Measurements from ENCODE around the gene HCFC2.
"Not testable (repeated sequence)": the region's sequence is repeated elsewhere in the genome, so short reads cannot be mapped to it uniquely, and the experiment has no call there.

HCFC2 gene

DNA sequence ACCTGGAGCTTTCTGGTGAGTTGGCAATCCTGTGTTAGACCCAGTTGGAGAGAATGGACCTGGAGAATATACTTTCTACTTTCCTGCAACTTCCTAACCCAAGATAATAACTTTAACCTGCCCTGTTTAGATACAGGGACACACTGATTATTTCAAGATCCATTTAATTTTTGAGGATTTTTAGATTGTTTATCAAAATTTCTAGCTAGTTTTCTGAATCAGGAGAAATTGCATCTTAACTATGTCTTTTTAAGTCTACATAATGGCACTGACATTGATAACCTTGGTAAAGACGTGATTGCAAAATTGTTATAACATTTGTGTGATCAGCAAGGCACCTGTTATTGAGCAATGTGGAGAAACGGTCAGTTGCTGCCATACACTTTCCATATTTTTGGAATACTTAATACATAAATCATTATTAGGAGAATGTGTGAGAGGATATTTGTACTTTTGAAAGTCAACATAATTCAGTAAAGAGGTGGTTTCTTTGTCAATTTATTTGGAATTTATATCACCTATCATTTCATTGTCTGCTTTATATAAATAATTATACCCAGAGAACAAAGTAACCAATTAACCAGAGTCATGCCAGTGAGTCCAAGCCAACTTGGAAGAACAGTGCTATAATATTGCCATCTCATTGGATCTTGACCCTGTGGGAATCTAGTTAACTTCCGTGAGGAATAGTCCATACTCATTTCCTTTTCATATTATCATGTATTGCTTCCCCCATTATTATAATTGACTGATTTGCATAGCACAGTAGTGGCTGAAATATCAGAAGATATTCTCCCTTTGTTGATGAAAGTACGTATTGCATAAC is 45.3 kb downstream of the HCFC2 start:
- in situ Hi-C loops (cut with HindIII; ENCODE audit: low sequenced_read_pairs), result no loop called here

DNA sequence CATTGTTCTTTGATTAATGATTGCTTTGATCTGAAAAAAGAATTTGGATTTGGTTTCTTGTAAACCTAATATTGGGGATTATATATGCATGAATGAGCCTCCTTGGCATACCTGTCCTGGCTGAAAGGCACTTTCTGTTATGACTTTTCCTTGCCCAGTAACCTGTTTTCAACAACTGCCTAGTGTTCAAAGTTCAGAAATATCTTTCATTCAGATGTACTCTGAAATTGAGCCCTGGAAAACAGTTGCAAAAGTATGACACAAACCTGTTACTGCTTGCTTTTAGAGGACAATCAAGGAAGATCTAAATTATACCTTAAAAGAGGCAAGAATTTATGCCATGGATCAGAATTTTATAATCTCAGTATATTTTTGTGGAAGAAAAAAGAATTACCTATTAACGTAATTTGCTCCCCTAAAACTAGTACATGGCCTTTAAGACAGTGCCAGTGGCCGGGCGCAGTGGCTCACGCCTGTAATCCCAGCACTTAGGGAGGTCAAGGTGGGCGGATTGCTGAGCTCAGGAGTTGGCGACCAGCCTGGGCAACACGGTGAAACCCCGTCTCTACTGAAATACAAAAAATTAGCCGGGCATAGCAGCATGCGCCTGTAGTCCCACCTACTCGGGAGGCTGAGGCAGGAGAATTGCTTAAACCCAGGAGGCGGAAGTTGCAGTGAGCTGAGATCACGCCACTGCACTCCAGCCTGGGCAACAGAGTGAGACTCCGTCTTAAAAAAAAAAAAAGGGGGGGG is 50.7 kb downstream of the HCFC2 start:
- in situ Hi-C loops (cut with HindIII; ENCODE audit: low sequenced_read_pairs), result not testable (repeated sequence)

DNA sequence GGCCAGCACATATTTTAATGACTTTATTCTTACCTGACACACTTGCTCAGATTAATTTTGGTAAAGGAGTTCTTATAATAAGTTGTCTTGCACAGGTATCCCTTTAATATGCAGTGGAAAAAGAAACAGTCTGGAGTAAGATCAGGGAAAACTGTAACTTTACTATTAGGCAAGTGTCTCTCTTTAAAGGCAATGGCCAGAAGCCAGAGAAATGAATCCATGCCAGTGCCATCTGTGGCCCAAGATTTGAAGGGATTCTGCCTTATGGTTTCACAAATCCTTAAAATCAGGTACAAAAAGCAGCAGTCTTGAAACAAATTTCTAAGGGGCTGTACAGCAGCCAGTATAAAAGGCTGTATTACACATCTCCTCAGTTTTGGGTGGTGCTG is 51.2 kb downstream of the HCFC2 start:
- in situ Hi-C loops (cut with HindIII; ENCODE audit: low sequenced_read_pairs), result no loop called here

DNA sequence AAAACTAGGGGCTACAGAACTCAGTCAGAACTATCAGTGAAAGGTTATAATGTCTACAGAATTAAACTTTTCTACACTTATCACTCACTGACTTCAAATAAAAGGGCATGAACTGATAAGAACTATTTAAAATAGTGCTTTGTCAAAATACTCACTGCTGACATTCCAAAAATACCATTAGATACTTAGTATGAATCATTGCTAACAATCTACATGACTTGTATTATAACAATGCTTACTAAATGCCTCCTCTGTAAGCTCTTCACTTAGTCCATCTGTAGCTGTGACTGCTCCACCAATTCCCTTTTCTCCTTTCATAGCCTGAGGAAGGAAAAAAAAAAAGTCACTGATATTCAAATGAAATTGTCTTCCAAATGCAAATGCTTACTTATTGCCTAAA is 56.7 kb downstream of the HCFC2 start:
- in situ Hi-C loops (cut with HindIII; ENCODE audit: low sequenced_read_pairs), result no loop called here

DNA sequence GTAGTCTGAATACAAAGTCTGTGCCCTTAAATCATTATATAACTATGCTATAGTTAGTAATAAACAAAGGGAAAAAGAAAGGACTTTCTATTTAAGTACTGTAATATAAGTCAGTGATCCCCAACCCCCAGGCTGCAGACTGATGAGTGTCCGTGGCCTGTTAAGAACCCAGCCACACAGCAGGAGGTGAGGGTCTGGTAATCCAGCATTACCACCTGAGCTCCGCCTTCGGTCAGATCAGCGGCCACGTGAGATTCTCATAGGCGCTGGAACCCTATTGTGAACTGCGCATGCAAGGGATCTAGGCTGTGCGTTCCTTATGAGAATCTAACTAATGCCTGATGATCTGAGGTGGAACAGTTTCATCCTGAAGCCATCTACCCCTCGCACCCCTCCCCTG is 58.0 kb downstream of the HCFC2 start:
- in situ Hi-C loops (cut with HindIII; ENCODE audit: low sequenced_read_pairs), result no loop called here

DNA sequence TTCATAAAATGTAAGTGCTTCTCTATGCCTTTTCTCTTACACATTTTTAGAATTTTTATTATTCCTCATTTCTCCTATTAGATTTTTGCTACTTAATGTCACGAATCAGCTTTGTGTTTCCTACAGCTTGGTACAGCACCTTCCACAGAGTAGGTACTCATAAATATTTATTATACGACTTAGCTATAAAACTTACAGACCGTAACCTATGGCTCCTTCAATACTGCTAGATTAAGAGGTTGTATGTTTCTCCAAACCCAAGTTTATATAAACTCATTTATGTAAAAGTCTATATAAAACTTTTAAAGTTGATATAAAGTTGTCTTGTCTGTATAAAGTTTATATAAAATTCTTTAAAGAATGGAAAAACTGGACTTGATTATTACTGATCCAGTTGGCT is 62.2 kb downstream of the HCFC2 start:
- in situ Hi-C loops (cut with HindIII; ENCODE audit: low sequenced_read_pairs), result no loop called here

DNA sequence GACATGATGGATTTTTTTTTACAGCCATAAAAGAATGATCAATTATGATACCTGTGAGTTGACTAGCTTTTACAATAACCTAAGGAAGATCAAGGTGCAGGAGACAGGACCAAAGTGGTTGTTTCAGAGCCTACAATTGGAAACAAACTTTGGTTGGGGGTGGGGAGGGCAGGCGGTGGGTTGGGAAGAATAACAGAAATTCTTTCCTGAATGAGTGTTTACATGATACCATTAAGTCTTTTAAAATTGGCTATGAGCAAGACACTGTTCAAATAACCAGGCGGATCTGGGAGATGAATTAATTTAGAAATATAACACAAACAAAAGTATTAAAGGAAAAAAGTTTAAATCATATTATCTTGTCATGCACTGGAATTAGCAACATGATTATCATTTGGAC is 66.4 kb downstream of the HCFC2 start:
- in situ Hi-C loops (cut with HindIII; ENCODE audit: low sequenced_read_pairs), result no loop called here

DNA sequence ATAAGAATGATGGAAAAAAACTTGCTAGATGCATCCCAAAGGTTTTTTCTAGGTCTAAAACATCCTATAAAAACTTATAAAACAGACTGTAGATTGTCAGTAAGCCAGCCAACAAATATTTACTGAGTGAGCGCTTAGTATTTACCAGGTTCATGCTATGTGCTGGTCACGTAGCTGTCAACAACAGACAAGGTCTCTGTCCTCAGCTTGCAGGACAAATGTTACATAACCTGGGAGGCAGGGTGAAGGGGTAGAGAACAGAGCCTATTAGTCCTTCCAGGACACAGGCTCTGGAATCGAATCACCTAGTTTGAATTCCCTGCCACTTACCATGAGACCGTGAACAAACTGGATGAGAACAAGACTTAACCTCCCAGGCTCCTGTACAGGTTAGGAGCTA is 67.3 kb downstream of the HCFC2 start:
- in situ Hi-C loops (cut with HindIII; ENCODE audit: low sequenced_read_pairs), result no loop called here

DNA sequence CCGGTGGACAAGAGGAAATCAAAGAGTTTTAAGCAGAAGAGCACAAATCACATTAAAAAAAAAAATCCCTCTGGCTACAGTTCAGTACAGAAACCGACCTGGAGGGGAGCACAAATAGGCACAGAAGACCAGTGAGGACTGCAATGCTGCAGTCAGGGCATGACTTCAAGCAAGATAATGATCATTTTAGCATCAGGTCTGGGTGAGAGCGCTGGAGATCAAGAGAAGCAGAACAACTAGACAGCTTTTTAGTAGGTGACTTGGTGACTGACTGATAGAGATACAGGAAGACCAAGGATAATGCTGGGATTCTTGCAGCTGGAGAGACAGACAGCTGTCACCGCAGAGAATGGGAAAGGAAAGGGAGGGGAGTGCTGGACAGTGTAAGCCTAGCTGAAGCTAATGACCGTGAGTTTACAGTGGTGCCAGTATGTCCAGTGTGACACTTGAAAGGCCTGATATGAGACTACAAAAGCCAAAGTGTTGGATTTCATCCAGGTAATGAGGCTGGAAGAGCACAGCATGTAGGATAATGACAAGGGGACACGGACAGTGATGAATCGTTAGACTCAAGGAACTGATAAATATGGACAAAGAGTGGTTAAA is 68.1 kb downstream of the HCFC2 start:
- in situ Hi-C loops (cut with HindIII; ENCODE audit: low sequenced_read_pairs), result no loop called here

DNA sequence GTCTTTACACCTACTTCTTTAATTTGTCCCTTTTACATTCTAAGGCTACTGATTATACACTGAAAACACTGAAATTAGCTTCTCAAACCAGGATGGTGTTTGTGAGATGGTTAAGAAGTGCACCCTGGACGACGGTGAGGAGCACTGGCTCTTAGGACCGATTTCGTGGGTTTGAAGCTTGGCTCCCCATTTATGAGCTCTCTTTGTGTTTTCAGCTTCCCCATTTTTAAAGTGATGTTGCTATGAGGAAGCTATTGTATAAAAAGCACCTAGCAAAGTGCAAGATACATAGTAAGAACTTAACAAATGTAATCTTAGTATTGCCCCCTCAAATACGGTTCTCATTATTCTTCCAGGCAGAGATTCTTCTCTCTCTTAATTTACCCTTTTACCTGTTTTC is 69.0 kb downstream of the HCFC2 start:
- in situ Hi-C loops (cut with HindIII; ENCODE audit: low sequenced_read_pairs), result no loop called here

DNA sequence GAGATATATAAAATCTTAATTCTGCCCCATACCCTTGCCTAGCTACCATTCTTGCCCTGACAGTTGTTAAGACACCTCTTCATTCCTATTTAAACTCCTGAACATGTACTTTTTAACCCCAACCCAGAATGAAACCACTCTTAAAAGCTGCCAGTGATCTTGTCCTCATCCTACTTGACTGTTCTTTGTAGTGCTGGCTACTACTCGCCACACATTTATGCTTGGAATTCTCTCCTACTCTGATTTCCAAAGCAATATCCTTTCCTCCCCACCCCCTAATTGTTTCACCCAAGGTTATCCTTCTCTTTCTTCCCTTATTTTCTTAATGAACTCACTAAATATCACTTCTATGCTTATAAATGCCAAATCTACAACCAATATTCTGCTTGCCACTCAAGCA is 69.5 kb downstream of the HCFC2 start:
- in situ Hi-C loops (cut with HindIII; ENCODE audit: low sequenced_read_pairs), result no loop called here

DNA sequence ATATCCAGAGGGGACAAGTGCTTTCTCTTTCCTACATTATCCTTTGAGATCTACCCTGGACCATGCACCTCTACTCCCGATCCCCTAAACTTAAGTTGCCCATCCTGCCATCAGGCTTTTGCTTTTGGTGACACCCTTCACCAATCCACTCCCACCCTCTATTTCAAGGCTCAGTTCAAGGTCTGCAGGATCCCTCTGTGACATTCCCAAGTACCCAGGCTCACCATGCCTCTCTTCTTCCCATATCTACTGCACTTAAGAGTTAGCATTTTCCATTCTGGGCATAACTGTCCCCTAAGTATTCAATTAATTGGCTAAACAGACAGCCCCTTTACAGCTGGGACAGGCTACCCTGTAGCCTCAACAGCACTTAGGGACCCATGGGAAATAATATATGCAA is 70.6 kb downstream of the HCFC2 start:
- in situ Hi-C loops (cut with HindIII; ENCODE audit: low sequenced_read_pairs), result no loop called here

DNA sequence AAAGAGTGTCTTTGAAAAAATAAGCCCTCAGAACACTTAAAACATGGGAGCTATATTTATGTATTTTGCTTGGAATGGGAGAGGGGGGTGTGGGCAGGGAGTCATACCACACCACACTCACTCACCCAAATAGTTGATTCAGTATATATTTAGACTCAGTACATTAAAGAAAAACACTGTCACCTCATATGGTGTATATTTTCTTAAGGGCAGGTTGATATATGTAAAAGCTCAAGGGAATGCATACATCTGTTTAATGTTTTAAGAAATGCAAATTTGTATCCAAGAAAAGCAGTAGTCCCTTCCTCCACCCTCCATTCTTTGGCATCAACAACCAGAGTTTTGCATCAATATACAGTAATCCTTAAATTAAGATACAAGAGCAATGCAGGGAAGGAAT is 72.2 kb downstream of the HCFC2 start:
- in situ Hi-C loops (cut with HindIII; ENCODE audit: low sequenced_read_pairs), result no loop called here

DNA sequence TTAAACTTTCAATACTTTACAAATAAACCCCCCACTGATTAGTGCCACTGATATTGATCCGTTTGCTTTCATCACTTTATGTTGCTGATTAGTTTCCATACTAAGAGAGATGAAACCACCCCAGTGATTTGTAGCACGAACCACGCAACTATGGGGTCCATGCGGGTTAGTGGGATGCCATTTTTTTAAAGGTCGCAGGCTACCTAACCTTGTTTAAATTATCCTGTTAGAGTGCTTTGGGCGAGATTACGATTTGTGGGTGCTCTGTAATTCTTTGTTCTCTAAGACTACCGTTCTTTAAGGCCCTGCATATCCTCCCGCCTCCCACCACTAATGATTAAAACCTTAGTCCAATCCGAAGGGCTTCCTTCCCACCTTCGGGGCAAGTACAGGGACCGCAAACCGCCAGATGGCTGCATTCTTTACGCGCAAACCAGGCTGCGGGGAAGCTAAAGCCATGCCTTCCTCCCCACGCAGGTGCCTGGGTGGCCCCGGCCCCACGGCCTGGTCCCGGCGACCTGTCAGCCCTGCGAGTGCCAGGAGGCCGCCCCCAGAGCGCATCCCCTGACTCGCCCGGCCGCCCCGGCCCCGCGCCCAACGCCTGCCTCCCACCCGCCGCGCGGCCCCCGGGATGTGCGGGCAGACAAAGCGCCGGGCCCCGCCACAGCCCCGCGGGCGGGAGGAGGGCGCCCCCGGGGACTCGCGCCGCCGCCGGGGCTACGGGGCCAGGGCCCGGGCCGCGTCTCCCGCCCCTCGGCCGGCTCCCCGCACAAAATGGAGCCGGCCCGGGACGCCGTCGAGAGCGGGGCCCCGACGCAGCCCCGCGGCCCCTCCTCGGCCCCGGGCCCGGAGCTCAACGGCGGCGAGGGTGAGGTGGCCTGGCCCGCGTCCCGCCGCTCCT is 72.9 kb downstream of the HCFC2 start:
- in situ Hi-C loops (cut with HindIII; ENCODE audit: low sequenced_read_pairs), result no loop called here

DNA sequence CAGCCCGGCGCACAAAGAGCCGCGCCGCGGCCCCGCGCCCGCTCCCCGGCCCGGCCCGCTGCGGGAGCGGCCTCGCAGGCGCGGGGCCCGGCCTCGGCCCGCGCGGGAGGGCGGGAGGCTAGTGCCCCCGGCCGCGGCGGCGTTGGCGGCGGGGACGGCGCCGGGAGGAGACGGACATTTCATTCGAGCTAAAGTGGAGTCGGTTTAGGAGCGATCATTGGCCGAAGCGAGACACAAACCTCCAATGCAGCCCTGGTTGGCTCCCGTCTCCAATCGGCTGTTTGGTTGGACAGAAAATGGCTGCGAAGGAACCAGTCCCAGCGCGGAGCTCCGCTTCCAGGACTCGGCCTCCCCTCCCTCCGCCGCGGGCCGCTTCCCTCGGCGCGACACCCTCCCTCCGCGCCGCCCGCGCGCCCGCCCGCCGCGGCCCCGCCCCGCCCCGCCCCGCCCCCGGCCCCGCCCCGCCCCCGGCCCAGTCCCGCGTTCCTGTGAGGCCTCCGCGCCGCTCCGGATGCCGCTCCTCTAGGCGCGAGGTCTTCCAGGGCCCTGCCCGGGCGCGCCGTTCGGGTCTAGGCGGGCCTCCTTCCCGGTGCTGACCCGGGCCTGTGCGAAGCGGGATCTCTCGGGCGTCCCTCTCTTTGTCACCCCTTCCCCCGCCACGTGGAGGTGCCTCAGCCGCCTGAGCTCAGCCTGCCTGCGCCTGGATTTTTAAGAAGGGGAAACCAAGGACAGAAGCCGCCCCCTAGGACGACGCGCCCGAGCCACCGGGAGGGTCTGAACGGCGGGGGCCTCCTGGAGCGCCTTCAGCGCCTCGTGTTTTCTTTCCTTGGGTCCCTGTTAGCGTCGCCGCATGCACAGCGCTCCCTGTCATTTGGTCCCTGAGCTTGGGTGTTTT is 73.8 kb downstream of the HCFC2 start, which contains the start of gene NFYB:
NFYB (minus strand) TSS at position 309 of the 895 bp plus-strand sequence. CDS start 2,757 bp downstream, outside the sequence.
- in situ Hi-C loops (cut with HindIII; ENCODE audit: low sequenced_read_pairs), result no loop called here

DNA sequence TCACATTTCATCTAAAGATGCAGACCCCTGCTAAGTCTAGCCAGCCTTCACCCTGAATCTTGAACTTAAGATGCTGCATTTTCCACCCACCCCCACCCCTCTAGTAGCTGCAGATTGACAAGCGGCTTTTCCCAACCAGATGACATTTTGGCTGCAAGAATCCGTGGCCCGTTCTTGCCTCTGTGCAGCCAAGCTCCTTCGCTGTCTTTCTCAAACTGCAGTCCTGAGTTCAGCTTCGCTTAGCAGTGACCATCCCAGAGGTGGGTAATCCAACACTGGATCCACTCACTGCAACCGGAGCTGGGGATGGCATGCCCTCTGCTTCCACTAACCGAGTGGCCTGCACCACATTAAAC is 74.4 kb downstream of the HCFC2 start:
- in situ Hi-C loops (cut with HindIII; ENCODE audit: low sequenced_read_pairs), result no loop called here

DNA sequence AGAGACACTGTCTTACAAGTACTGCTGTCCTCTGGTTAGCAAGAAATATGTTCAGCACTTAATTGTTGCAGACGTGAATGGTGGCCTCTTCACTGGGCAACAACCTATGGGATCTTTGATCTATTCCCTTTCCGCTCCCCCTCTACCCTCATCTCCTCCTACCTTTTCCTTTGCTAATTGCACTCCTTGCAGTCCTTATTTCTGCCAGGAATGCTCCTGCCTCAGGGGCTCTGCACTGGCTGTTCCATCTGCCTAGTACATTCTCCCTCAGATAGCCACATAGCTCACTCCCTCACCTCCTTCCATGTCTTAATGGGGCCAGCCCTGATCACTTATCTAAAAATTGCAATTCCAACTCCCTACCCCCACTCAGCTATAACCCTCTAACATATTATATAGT is 78.2 kb downstream of the HCFC2 start:
- in situ Hi-C loops (cut with HindIII; ENCODE audit: low sequenced_read_pairs), result loop anchor here (10.0 kb wide), 1 partner anchor 292 kb away; no protein-coding TSS in a partner anchor

DNA sequence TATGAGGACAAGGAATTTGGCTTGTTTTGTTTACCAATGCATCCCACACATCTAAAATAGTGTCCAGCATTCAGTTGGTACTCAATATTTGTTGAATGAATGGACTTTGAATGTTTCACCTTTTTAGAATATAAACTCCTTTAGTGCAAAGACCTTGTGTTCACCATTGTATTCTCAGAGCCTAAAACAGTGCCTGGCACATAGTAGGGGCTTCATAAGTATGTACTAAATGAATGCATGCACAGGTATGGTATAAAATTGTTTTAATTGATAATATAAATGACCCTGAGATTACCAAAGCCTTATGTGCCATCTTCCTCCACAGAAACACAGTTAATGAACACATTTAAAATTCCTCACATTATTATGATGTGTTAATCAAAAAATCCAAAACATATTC is 78.7 kb downstream of the HCFC2 start:
- in situ Hi-C loops (cut with HindIII; ENCODE audit: low sequenced_read_pairs), result loop anchor here (10.0 kb wide), 1 partner anchor 292 kb away; no protein-coding TSS in a partner anchor

DNA sequence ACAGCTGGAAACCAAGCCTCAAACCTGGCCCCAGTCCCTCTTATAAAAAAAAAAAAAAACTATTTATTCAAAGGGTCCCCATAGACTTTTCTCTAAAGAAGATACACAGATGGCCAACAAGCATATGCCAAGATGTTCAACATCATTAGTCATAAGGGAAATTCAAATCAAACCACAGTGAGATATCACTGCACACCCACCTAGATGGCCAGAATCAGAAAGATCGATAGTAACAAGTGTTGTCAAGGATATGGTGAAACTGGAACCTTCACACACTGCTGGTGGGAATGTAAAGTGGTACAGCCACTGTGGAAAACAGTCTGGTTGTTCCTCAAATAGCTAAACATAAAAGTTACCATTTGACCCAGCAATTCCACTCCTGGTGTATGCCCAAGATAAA is 79.6 kb downstream of the HCFC2 start:
- in situ Hi-C loops (cut with HindIII; ENCODE audit: low sequenced_read_pairs), result loop anchor here (10.0 kb wide), 1 partner anchor 291 kb away; no protein-coding TSS in a partner anchor

DNA sequence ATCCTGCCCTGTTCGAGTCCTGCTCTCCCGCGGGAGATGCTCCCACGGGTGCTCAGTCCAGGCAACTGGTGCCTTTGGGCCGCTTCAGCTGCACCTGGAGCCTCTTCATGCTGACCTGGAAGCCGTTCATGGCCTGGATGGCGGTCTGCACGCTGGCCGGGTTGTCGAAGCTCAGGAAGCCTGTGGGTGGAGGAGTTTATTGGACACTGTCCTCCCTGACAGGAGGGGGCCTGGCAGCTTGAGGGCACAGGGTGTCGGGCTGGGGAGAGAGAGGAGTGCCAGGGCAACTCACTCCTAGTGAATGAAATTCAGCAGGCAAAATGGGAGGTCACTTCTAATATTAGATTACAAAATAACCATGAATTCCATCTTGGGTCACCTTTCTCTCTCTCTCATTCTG is 83.0 kb downstream of the HCFC2 start:
- in situ Hi-C loops (cut with HindIII; ENCODE audit: low sequenced_read_pairs), result loop anchor here (10.0 kb wide), 1 partner anchor 287 kb away; no protein-coding TSS in a partner anchor

Measured in endothelial cell of hepatic sinusoid (primary cell).